GM19023 (cell line): Measurements from ENCODE around the gene TMEM191C.
"Not testable (repeated sequence)": the region's sequence is repeated elsewhere in the genome, so short reads cannot be mapped to it uniquely, and the experiment has no call there.

Experiments used
- ATAC-seq: cut with Tn5 transposase; IDR thresholded peaks from one replicate; pipeline ENCODE4 v1.9.1; 2021; ENCODE audit warnings: mild to moderate bottlenecking, moderate library complexity; ENCODE audit not compliant: unreplicated experiment

The TMEM191C gene

DNA sequence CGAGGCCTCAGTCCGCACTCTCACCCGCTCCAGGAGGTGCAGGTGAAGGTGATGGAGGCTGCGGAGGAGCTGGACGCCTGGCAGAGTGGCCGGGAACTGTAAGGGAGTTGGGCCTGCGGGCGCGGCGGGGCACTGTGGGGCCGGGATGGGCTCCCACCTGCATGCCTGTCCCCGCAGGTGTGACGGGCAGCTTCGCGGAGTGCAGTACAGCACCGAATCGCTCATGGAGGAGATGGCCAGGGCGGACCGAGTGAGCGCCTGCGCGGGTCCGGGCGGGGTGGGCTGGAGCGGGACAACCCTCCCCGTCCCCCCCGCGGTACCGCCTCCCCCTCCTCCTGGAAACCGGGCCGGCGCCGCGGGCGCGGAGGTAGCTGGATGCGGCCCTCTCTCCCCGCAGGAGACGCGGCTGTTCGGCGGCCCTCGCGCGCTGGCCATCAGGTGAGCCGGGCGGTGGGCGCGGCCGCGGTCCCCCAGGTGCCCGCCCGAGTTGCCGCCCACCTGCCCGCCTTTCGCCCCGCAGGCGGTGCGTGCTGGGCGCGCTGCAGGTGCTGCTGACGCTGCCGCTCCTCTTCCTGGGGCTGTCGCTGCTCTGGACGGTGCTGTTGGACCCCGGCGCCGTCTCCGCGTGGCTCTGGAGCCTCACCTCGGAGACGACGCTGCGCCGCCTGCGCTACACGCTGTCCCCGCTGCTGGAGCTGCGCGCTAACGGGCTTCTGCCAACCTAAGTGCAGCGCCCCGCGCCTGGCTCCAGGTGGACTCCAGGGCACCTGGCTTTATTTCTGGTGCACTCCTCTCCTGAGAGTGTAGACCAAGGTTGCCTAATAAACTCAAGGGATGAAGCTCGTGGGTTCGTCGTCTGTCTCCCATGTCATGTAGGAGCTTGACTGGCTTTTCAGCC, 2.2 kb downstream of the TMEM191C start:
- not testable (repeated sequence) for ATAC-seq

DNA sequence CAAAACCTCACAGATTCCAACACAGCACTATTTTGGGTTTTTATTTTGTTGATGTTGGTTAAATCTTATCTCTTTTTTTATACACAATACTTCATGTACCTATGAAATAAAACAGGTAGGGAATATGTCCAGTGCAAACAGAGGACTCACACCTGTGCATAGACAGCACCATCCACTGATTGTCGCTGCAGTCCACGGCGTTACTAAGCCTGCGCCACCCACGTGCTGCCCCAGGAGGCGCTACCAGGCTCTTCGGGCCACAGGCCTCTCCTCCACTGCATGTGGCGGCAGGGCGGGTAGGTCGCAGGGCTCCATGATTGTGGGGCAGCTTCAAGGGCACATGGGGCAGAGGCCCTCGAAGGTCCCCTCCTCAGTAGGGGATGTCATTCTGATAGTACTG, 5.8 kb downstream of the TMEM191C start:
- not testable (repeated sequence) for ATAC-seq

DNA sequence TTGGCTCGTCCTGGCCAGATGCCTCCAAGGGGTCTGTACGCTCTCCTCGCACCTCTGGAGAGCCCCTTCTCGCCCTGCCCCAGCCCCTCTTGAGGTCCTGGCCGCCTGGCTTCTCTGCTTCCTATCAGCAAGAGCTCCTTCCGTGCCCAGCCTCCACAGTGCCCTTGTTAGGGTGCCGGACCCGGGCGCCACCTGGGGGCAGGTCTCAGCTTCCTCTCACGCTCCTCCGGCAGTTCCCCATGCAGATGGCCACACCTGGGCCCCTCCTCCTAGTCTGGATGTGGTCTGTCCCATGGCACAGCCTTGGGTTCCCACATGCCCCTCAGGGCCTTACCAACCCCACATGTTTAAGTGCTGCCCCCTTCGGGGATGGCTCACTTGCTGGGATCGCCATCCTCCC, 6.5 kb downstream of the TMEM191C start:
- ATAC-seq: not testable (repeated sequence)

DNA sequence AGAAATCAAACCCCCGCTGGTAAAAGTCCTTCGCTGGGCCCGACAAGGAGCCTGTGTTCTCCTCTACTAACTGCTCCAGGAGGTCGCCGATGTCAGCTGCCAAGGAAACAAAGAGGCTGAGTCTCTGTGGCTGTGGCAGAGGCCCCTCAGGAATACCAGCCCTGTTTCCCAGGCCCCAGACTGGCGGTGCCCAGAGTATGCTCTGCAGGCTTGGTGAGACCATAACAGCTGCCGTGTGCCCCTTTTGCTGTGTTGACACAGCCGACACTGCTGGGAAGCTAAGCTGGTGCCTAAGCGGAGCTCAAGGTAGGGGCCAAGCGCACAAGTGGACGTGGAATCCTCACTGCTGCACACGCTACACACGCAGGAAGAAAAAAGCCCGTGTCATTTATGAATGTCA, 16.9 kb downstream of the TMEM191C start:
- ATAC-seq: not testable (repeated sequence)

DNA sequence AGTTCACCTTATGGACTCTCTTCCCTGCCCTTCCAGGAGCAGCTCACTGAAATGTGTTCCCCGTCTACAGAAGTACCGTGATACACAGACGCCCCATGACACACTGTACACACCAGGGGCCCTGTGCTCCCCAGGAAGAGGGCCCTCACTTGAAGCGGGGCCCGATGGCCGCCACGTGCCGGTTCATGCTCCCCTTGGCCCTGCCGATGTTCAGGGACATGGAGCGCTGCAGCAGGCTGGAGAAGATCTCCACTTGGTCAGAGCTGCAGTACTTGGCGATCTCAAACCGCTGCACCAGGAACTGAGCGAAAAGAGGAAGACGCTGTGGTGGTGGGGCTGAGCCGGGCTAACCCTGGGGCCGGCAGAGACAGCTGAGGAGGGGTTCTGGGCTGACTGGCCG, 20.5 kb downstream of the TMEM191C start:
- ATAC-seq: not testable (repeated sequence)

DNA sequence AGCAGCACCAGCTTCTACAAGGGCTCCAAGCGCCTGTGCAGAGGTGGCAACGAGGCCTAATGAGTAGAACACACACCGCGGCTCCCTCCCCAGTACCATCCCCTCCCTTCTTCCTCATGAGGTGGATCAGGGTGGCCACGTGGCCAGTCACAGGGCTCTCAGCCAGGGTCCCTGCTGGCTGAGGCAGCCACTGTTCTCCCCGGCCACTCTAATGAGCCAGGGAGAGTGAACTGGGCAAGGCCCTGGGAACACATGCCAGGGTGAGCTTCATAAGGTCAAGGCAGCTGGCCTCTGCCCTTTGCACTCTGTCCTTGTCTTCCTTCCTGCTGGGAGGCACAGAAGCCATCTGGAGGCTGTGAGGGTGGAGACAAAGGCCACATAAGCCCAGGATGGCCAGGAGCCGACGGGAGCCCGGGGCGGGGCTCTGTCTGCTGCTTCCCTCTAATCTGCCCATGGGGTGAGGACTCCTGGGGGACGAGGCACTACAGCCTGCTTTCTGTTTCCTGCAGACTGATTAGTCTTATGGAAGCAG, 22.0 kb downstream of the TMEM191C start:
- ATAC-seq: not testable (repeated sequence)

DNA sequence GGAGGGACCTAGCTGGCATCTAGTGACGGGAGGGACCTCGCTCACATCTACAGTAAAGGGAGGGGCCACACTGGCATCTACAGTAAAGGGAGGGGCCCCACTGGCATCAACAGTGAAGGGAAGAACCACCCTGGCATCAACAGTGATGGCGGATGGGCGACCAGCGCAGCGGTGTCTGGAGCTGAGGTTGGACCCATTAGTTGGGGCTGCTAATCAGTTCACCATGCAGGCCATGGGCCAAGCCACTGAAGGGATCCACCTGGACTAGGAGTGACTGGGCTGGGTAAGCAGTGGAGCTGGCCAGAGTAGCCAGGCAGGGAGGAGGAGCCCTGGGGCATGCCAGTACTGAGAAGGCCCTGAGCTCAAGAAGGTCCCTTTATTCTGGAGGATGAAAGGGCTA, 23.4 kb downstream of the TMEM191C start:
- not testable (repeated sequence) for ATAC-seq

DNA sequence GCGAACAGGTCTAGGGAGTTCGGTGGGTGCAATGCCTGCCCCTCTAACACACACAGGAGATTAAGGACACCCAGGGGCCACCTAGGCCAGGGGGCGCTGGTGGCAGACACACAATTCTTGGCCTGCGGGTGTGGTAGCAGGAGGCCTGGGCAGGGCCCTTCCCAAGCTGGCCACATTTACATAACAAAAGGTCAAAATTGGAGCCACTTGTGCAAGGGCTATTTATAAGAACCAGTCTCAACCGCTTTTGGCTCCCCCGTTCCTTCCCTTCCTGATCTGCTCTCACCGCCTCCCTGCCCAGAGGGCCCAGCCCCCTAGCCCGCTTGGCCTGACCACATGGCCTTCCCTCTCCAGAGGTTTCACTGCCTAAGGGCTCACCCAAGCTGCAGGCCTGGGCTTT, 25.1 kb downstream of the TMEM191C start:
- not testable (repeated sequence) for ATAC-seq

DNA sequence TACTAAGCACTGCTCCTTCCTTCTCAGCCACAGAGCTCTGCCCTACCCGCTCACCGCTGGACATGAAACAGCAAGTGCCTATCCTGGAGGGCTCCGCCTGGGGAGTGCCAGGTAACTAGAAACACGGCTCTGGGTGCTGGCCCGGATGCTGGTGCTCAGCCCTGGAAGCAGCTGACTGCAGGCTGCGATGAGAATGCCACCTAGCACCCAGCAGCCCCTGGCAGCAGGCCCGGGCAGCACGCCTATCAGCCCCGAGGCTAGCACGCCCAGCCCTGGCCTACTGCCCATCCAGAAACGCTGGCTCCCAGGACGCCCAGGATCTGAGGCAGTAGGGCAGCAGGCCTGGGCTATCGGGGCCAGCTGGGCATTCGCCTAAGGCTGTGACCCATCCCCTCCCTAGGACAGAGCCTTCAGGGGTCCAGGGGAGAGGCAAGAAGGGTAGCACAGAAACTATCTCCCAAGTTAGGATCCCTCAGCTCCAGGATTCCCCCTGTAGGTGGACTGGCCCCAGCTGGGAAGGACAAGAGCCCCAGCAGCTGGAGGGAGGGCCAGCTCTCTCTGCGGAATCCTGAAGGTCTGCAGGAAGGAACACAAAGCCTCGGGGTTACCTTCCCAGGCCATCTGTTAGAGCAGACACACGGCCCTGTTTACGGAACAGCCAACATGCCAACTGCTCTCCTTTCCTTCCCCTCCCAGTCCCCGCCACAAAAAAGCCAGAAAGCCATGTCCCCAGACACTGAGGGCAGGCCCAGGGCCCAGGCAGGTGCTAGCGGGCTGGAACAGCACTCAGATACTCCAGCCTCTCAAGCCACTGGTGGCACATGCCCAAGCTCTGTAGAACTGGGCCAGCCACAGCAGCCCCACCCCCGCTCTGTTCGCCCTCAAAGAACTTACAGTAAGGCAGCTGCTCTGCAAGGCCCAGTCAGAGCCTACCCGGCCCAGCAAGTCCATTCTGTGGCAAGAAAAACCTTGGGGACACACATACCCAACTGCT, 26.9 kb downstream of the TMEM191C start:
- not testable (repeated sequence) for ATAC-seq

DNA sequence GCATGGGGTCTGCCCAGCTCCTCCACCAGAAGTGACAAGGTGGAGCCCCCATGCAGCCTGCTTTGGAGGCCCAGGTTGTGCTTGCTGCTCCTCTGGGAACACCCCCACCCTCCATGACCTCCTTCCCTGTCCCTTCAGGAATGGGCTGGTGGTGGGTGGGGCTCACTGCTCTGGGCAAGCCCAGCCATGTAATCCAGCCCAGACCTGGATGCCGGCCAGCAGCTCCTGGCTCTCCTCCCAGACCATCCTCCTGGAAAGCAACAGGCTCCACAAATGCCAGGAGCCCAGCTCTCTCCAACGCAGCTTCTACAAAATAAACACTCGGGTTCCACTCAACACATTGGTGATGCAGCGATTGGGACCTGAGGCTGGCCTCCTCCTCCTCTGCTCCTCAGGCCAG, 30.8 kb downstream of the TMEM191C start:
- ATAC-seq: not testable (repeated sequence)

DNA sequence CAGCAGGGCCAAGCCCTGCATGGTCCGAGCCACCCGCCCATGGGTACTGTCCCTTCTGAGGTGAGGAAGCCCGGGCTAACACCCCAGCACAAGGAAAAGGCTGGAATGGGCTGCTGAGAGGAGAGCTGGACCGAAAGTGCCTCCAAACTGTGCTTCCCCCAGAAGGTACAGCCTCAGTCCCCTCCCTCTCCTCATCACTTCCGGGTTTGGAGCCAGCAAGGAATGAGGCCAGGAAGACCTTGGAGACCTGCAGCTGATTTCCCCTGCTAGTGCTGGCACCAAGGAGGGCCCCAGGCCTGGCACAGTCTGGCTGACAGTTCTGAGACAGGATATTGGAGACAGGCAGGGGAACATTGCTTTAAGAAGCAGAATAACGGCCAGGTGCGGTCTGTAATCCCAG, 31.3 kb downstream of the TMEM191C start:
- not testable (repeated sequence) for ATAC-seq

DNA sequence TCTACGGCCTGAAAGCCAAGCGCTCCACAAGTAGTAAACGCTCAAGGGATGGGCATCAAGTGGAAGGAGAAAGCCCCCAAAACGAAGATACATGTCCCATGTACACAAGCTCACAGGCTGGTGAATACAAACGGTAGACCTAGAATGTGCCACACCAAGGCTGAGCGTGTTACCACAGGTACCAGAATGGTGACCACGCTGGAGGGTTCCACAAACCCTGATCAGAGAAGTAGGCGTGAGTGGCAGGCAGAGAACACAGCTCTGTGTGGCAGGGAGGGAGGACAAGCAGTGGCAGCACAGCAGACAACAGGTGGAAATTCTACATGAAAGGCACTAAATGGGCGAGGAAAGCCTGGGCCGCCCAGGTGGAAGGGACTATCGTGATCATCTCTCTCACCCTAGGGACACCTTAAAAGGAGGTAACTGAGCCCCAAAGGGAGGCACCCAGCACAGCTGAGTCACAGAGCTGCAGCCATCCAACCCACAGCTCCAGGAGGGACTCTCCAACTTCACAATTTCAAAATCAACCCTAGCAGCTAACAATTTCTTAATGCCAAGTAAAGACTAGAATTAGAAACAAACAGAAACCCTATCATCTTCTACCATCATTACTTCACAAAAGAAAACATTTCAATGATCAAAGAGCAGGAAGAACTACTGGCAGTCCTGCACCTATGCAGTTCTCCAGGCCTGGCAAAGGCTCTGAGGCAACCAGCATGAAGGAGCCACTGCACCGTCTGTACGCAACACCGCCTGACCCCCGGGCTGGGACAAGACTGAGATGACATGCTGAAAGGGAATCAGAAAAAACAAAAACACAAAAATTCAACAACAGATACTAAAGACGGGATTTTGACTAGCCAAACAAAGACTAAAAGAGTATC, 32.7 kb downstream of the TMEM191C start:
- ATAC-seq: not testable (repeated sequence)

DNA sequence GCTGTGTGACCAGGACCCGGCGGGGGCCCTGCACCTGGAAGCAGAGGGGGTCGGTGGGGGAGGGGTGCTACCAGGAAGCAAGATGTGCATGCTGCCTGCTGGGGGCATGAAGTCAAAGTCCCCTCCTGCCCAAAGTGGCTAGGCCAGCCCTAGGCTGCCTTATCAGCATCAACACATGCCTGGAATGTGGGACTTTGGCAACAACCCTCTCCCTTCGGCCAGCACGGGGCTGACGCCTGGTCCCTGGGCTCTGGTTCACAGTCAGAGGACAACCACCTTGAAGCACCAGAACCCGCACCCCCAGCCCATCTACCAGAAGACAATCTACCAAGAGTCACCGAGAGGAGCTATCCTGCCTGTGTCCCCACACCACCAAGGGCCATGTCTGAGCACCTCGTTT, 43.2 kb downstream of the TMEM191C start:
- not testable (repeated sequence) for ATAC-seq

DNA sequence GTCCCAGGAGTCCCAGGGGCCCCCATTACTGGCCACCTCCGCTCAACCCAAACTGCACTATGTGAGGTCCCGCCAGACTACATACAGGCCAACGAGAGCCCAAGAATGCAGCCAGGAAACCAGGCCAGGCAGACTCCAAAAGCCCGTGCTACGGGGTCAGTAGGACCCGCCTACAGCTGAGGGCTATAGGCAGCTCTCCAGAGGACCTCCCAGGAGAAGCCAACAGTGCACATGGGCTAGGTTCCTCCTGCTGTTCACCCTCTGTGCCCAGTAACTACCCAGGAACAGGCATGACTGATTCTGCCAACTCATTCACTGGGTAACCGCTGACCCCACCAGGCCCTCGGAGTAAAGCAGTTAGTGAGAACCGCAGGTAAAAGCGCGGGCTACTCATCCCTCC, 44.8 kb downstream of the TMEM191C start:
- not testable (repeated sequence) for ATAC-seq

DNA sequence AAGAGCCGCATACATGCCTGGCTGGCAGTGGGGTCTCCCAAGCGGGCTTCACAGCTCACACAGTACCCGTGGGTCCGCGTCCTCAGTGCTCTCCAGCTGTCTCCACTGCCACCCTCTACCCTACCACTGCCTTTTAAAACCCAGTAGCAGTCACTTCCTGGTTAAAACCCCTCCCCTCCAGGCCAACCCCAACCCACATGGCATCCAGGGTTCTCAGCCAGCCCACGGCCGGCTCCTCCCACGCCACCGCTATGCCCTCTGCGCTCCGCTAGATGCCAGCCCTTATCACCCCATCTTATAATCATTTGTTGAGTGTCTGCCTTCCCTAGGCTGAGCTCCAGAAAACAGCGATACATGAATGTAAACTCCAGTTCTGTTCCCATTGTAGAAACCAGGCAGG, 46.9 kb downstream of the TMEM191C start:
- ATAC-seq: not testable (repeated sequence)

DNA sequence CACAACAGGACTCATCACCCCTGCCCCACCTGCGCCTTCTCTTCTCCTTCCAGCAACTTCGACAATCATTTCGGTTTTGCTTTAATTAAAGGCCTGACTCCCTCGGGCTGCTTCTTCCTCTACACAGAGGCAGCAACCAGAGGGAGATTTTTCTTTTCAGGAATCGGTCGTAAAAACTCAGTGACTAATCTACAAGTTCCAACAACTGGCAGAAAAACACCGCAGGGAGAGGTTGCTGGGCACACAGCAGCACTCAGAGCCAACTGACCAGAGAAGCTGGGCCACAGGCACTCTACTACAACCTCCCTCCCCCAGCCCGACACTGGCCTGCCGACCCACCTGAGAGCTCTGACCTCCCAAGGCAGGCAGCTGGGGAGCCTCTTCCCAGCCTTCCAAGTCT, 48.0 kb downstream of the TMEM191C start:
- not testable (repeated sequence) for ATAC-seq

DNA sequence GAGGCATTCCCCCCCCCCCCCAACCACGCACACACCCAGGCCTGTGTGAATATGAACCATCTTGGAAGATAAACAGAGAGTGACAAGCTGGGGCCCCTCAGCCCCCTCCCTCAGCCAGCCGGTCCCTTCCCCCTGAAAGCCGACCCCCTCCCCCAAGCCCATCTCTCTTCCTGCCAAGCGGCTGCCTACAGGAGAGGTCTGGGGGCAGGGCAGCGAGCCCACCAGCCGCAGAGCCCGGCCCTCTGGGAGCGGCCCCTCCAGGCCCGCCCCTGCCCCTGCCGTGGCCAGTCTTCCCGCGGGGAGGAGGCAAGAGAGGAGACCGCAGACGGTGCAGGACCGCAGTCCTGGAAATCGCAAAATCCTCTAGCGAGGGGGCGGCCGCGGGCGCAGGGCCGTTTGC, 49.3 kb downstream of the TMEM191C start:
- ATAC-seq: not testable (repeated sequence)

DNA sequence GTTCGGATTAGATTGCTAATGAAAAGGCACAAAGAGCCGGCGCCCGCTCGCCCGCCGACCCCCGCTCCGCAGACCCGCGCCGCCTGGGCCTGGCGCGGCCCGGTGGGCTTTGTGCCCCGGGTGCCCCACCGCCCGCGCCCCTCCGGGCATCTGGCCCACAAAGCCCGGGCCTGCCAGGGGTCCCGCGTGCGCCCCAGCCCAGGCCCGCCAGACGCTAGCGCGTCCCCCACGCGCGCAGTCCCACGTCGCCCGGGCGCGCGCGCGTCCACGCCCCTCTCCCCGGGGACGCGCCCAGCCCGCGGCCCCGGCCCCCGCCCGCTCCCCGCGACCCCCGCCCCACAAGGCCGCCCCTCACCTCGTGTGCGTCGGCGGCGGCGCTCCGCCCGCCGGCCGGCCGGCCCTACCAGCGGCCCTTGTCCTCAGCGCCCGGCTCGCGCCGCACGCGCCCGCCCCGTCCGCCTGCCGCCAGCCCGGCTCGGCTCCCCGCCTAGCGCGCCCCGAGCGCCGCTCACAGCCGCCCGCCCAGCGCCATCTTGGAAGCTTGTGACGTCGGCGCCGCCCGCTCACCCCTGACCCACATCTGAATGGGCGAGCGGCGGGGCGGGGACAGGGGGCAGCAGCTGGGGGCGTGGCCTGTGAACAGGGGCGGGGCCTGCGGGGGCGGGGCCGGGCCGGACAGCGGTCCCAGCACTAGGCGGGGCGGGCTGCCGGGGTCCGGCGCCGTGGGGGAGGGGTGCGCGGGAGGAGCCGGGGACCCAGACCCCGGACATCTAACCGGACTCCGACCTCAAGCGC, 50.0 kb downstream of the TMEM191C start:
- peak; percentile 73 for ATAC-seq
